ACC112 (cell line): ENCODE results near the gene FBXL20.
"Not testable (repeated sequence)": the region's sequence is repeated elsewhere in the genome, so short reads cannot be mapped to it uniquely, and the experiment has no call there.

ENCODE experiments used
- H2AFZ ChIP-seq: fragments of 200-600 bp; sonication (generic); one replicate; pipeline ENCODE4 v1.6.0; 2017; ENCODE audit warnings: antibody characterized with exemption, low read length; ENCODE audit not compliant: unreplicated experiment
- H3K27ac ChIP-seq: fragments of 200-600 bp; sonication (generic); 2 replicates; pipeline ENCODE4 v1.5.1; 2014; ENCODE audit warnings: low read depth, mild to moderate bottlenecking, antibody characterized with exemption, low read length, moderate library complexity
- H3K27me3 ChIP-seq: fragments of 200-600 bp; sonication (generic); 2 replicates; pipeline ENCODE4 v1.6.1; 2014; ENCODE audit warnings: mild to moderate bottlenecking, antibody characterized with exemption, low read length, moderate library complexity, mixed read lengths; ENCODE audit not compliant: insufficient read depth
- H3K36me3 ChIP-seq: fragments of 200-600 bp; sonication (generic); 2 replicates; pipeline ENCODE4 v1.6.1; 2016; ENCODE audit warnings: mild to moderate bottlenecking, antibody characterized with exemption, low read length, moderate library complexity, mixed read lengths; ENCODE audit not compliant: insufficient read depth
- H3K4me1 ChIP-seq: fragments of 200-600 bp; sonication (generic); one replicate; pipeline ENCODE4 v1.6.1; 2016; ENCODE audit warnings: low read length, mixed read lengths; ENCODE audit not compliant: insufficient read depth, unreplicated experiment, control insufficient read depth
- H3K4me3 ChIP-seq: fragments of 200-600 bp; sonication (generic); 2 replicates; pipeline ENCODE4 v1.5.1; 2014; ENCODE audit warnings: mild to moderate bottlenecking, low read depth, low read length
- H3K79me2 ChIP-seq: fragments of 200-600 bp; sonication (generic); one replicate; pipeline ENCODE4 v1.6.0; 2016; ENCODE audit warnings: low read length; ENCODE audit not compliant: control insufficient read depth, unreplicated experiment, insufficient read depth

The FBXL20 gene

DNA sequence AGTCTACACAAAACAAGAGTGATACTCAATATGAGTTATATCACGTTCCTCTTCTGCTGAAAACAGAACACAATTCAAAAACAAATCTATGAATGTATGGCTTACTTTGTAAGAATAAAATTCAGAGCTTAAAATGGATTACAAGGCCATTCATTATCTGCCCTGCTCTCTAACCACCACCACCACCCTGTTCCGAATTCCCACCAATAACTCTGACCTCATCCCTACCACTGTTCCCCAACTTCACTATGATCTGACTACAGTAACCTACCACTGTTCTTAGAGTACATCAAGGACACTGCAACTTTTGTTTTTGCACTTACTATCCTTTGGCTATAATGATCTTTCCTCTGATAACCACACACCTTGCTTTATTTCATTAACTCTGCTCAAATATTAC is 21.3 kb downstream of the FBXL20 start:
- H3K79me2 ChIP-seq = no peaks in the 10 kb centered on the region
- H3K4me3 ChIP-seq = no peak overlapping the region

GRCh38 chr17:39376434-39376833 is 25.0 kb downstream of the FBXL20 start:
- H3K27ac ChIP-seq = no peak overlapping the region
- no peaks in the 10 kb centered on the region for H3K36me3 ChIP-seq
- H3K4me1 ChIP-seq = no peaks in the 10 kb centered on the region
- H3K4me3 ChIP-seq = no peak overlapping the region
- no peaks in the 10 kb centered on the region for H3K27me3 ChIP-seq
- no peaks in the 10 kb centered on the region for H3K79me2 ChIP-seq
- no peak overlapping the region for H2AFZ ChIP-seq

More for the DNA sequence above, 21.3 kb downstream of the FBXL20 start:
- Histone ChIP-seq H3K27me3 (no peaks in the 10 kb centered on the region), H2AFZ (no peak overlapping the region), H3K36me3 (no peaks in the 10 kb centered on the region), H3K27ac (no peak overlapping the region), H3K4me1 (no peaks in the 10 kb centered on the region)

GRCh38 chr17:39367805-39368204 is 33.6 kb downstream of the FBXL20 start:
- not testable (repeated sequence) for H3K36me3 ChIP-seq, H3K4me3 ChIP-seq, H3K79me2 ChIP-seq, H3K27me3 ChIP-seq, H3K27ac ChIP-seq, H3K4me1 ChIP-seq, H2AFZ ChIP-seq

GRCh38 chr17:39365872-39366271 is 35.6 kb downstream of the FBXL20 start:
- Histone ChIP-seq H2AFZ (peak overlapping the region; percentile 77), H3K27ac (peak overlapping the region; percentile 51)

GRCh38 chr17:39365242-39365641 is 36.2 kb downstream of the FBXL20 start:
- H3K79me2 ChIP-seq = peaks cover 9% of the 10 kb centered on the region
- H3K27me3 ChIP-seq = no peaks in the 10 kb centered on the region
- H3K4me3 ChIP-seq = peak overlapping the region; percentile 73
- H3K36me3 ChIP-seq = no peaks in the 10 kb centered on the region
- peak overlapping the region; percentile 77 for H2AFZ ChIP-seq
- H3K27ac ChIP-seq = peak overlapping the region; percentile 51
- H3K4me1 ChIP-seq = peaks cover 8% of the 10 kb centered on the region

More at GRCh38 chr17:39365872-39366271, 35.6 kb downstream of the FBXL20 start:
- Histone ChIP-seq H3K36me3 (no peaks in the 10 kb centered on the region), H3K79me2 (peaks cover 9% of the 10 kb centered on the region), H3K4me1 (peaks cover 8% of the 10 kb centered on the region), H3K4me3 (peak overlapping the region; percentile 73), H3K27me3 (no peaks in the 10 kb centered on the region)

DNA sequence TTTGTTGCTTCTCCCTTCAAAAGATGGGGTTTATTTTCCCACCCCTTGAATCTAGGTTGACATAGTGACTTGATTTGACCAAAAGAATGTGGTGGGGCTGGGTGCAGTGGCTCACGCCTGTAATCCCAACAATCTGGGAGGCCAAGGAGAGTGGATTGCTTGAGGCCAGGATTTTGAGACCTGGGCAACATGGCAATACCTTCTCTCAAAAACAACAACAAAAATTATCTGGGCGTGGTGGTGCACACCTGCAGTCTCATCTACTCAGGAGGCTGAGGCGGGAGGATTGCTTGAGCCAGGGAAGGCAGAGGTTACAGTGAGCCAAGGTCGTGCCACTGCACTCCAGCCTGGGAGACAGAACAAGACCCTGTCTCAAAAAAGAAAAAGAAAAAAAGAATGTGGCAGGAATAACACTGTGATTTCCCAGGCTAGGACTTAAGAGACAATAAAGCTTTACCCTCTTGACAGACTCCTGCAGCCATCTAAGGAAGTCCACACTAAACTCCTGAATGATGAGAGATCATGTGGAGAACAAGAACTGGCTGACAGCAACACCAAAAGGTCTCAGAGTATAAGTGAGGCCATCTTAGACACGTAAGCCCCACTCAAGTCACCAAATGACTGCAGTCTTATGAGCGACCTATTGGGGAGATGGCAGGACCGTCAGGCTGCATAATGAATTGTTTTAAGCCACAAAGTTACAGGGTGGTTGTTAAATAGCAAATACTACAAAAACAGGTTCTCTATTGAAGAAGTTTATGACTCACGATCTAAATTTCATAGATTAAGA is 37.0 kb downstream of the FBXL20 start:
- Histone ChIP-seq H3K4me1 (peaks cover 8% of the 10 kb centered on the region), H3K27ac (peak overlapping the region; percentile 51; the same call in 1 of the 2 replicates), H3K27me3 (no peaks in the 10 kb centered on the region), H3K36me3 (no peaks in the 10 kb centered on the region), H2AFZ (no peak overlapping the region), H3K4me3 (peak overlapping the region; percentile 73; the same call in 1 of the 2 replicates), H3K79me2 (peaks cover 9% of the 10 kb centered on the region)

- no peak overlapping the region for H3K4me3 ChIP-seq
- H3K36me3 ChIP-seq = no peaks in the 10 kb centered on the region
- no peak overlapping the region for H2AFZ ChIP-seq
- peaks cover 8% of the 10 kb centered on the region for H3K4me1 ChIP-seq
- peaks cover 9% of the 10 kb centered on the region for H3K79me2 ChIP-seq
- H3K27ac ChIP-seq = no peak overlapping the region
- H3K27me3 ChIP-seq = no peaks in the 10 kb centered on the region
Observed at GRCh38 chr17:39361064-39361463, 40.4 kb downstream of the FBXL20 start.

DNA sequence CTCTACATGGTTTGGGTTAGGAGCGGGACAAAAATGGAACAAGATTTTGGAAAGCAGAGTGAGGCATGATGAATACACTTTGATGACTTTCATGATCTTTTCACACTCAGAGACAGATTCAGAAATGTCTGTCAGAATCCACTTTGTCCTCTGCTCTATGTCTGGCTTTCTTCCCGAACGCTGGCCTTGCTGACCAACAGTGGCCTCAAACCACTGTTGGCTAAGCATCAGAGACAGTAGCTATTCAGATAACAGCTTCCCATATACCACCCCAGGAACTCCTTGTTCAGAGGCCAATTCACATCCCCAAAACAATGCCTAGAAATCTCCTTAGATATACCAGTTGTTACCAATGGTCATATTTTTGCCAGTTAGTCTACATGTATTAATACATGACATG is 40.9 kb downstream of the FBXL20 start:
- no peak overlapping the region for H2AFZ ChIP-seq
- no peak overlapping the region for H3K4me3 ChIP-seq
- H3K36me3 ChIP-seq = no peaks in the 10 kb centered on the region
- H3K27me3 ChIP-seq = no peaks in the 10 kb centered on the region
- H3K4me1 ChIP-seq = peaks cover 7% of the 10 kb centered on the region
- peaks cover 9% of the 10 kb centered on the region for H3K79me2 ChIP-seq
- no peak overlapping the region for H3K27ac ChIP-seq

GRCh38 chr17:39359994-39360393 is 41.4 kb downstream of the FBXL20 start:
- Histone ChIP-seq H3K4me3 (no peak overlapping the region), H2AFZ (no peak overlapping the region), H3K27ac (no peak overlapping the region), H3K79me2 (peaks cover 9% of the 10 kb centered on the region), H3K4me1 (peaks cover 5% of the 10 kb centered on the region), H3K36me3 (no peaks in the 10 kb centered on the region), H3K27me3 (no peaks in the 10 kb centered on the region)

- H3K4me3 ChIP-seq = no peak overlapping the region
- H3K27me3 ChIP-seq = no peaks in the 10 kb centered on the region
- no peak overlapping the region for H3K27ac ChIP-seq
- peaks cover 2% of the 10 kb centered on the region for H3K79me2 ChIP-seq
- no peak overlapping the region for H2AFZ ChIP-seq
- no peaks in the 10 kb centered on the region for H3K36me3 ChIP-seq
- H3K4me1 ChIP-seq = no peaks in the 10 kb centered on the region
Observed at GRCh38 chr17:39357986-39358385, 43.4 kb downstream of the FBXL20 start.

GRCh38 chr17:39357488-39357887 is 43.9 kb downstream of the FBXL20 start:
- Histone ChIP-seq H3K27me3 (no peaks in the 10 kb centered on the region), H3K4me3 (no peak overlapping the region), H3K27ac (no peak overlapping the region)

More at GRCh38 chr17:39357488-39357887, 43.9 kb downstream of the FBXL20 start:
- H3K36me3 ChIP-seq = no peaks in the 10 kb centered on the region
- peaks cover 2% of the 10 kb centered on the region for H3K79me2 ChIP-seq
- no peak overlapping the region for H2AFZ ChIP-seq
- H3K4me1 ChIP-seq = no peaks in the 10 kb centered on the region
